CD14-positive monocyte (primary cell): ENCODE results near the gene ARL15. TPM values are rescaled to one million over a fixed set of nuclear protein-coding genes. Genes with fewer than 3 reads are reported as not detected.

Source experiments
- DNase-seq, 3 donors: peaks; one replicate each; pipeline ENCODE4 v3.0.0-alpha.2; 2011 to 2022
- H2AFZ ChIP-seq: 2 replicates; pipeline ENCODE4 v1.6.0; 2012; ENCODE audit warnings: mild to moderate bottlenecking, low read depth, low read length, inconsistent platforms; ENCODE audit not compliant: insufficient read depth, poor library complexity, severe bottlenecking
- H3K27ac ChIP-seq, 2 donors: 1 replicate in 1 of 2; 2 replicates in 1 of 2; pipeline ENCODE4 v1.5.1; 2012 to 2013; ENCODE audit warnings: low read length in 2 of 2, control low read depth in 1 of 2, inconsistent platforms in 1 of 2, low read depth in 1 of 2, mild to moderate bottlenecking in 1 of 2
- H3K27me3 ChIP-seq, 2 donors: one replicate each; pipeline versions ENCODE4 v1.6.0 to v1.6.1; 2011 to 2013; ENCODE audit warnings: low read length in 2 of 2; ENCODE audit not compliant: control insufficient read depth in 2 of 2, insufficient read depth in 2 of 2
- H3K36me3 ChIP-seq, 2 donors: replicated peaks in 1 of 2; 1 replicate in 1 of 2; 2 replicates in 1 of 2; pipeline versions ENCODE4 v1.5.1 to v1.6.1; 2012 to 2013; ENCODE audit warnings: low read length in 2 of 2, control low read depth in 1 of 2, inconsistent platforms in 1 of 2, mild to moderate bottlenecking in 1 of 2; ENCODE audit not compliant: insufficient read depth in 2 of 2, control insufficient read depth in 1 of 2
- H3K4me1 ChIP-seq, 2 donors: 1 replicate in 1 of 2; 2 replicates in 1 of 2; pipeline versions ENCODE4 v1.5.1 to v1.6.1; 2012 to 2013; ENCODE audit warnings: low read length in 2 of 2, control low read depth in 1 of 2, inconsistent platforms in 1 of 2, mild to moderate bottlenecking in 1 of 2, moderate library complexity in 1 of 2; ENCODE audit not compliant: insufficient read depth in 2 of 2, control insufficient read depth in 1 of 2
- H3K4me2 ChIP-seq: replicated peaks from 2 replicates; pipeline ENCODE3; 2012; ENCODE audit warnings: low read length, moderate library complexity, mild to moderate bottlenecking; ENCODE audit not compliant: poor library complexity, severe bottlenecking; ENCODE audit errors: extremely low read depth
- H3K4me3 ChIP-seq, 3 experiments: fragments of 200-600 bp in 1 of 3; sonication (generic) in 1 of 3; replicated peaks in 1 of 3; 1 replicate in 2 of 3; 2 replicates in 1 of 3; pipeline ENCODE4 v1.5.1; 2011 to 2013; ENCODE audit warnings: low read length in 3 of 3, mild to moderate bottlenecking in 3 of 3, control low read depth in 2 of 3, low read depth in 2 of 3, inconsistent platforms in 1 of 3, moderate library complexity in 1 of 3
- H3K79me2 ChIP-seq: 2 replicates; pipeline ENCODE4 v1.6.0; 2012; ENCODE audit warnings: mild to moderate bottlenecking, control low read depth, inconsistent platforms, low read length, moderate library complexity; ENCODE audit not compliant: insufficient read depth
- H3K9ac ChIP-seq: 2 replicates; pipeline ENCODE4 v1.6.0; 2017; ENCODE audit warnings: low read length, mild to moderate bottlenecking; ENCODE audit not compliant: insufficient read depth, poor library complexity, severe bottlenecking
- H3K9me3 ChIP-seq, 2 donors: replicated peaks in 1 of 2; 1 replicate in 1 of 2; 2 replicates in 1 of 2; pipeline versions ENCODE4 v1.5.1 to v1.6.1; 2012 to 2013; ENCODE audit warnings: low read length in 2 of 2, control low read depth in 1 of 2; ENCODE audit not compliant: control insufficient read depth in 1 of 2, insufficient read depth in 1 of 2
- H4K20me1 ChIP-seq: 2 replicates; pipeline ENCODE4 v1.6.0; 2012; ENCODE audit warnings: mild to moderate bottlenecking, low read length, control low read depth, moderate library complexity; ENCODE audit not compliant: insufficient read depth
- H3K27ac Mint-ChIP-seq, 7 donors: one replicate each; pipeline ENCODE4 v1.8.0; 2020; ENCODE audit warnings: mild to moderate bottlenecking in 7 of 7, mixed read lengths in 7 of 7, moderate library complexity in 6 of 7, inconsistent platforms in 2 of 7
- H3K27me3 Mint-ChIP-seq, 3 donors: one replicate each; pipeline ENCODE4 v1.8.0; 2021 to 2022; ENCODE audit warnings: low read depth in 3 of 3, mild to moderate bottlenecking in 3 of 3, mixed read lengths in 3 of 3, moderate library complexity in 3 of 3, inconsistent platforms in 1 of 3
- H3K36me3 Mint-ChIP-seq, 2 donors: one replicate each; pipeline ENCODE4 v1.8.0; 2020; ENCODE audit warnings: mixed read lengths in 2 of 2, inconsistent platforms in 1 of 2, mild to moderate bottlenecking in 1 of 2
- H3K4me1 Mint-ChIP-seq: one replicate; pipeline ENCODE4 v1.8.0; 2020; ENCODE audit warnings: mild to moderate bottlenecking, mixed read lengths
- H3K4me3 Mint-ChIP-seq, 2 donors: one replicate each; pipeline ENCODE4 v1.8.0; 2020; ENCODE audit warnings: mild to moderate bottlenecking in 2 of 2, mixed read lengths in 2 of 2, moderate library complexity in 1 of 2
- H3K9me3 Mint-ChIP-seq, 7 donors: one replicate each; pipeline ENCODE4 v1.8.0; 2020 to 2022; ENCODE audit warnings: mixed read lengths in 7 of 7, mild to moderate bottlenecking in 6 of 7, moderate library complexity in 6 of 7, inconsistent platforms in 2 of 7
- CTCF ChIP-seq: fragments of 200-600 bp; IDR thresholded peaks from one replicate; pipeline ENCODE4 v1.8.0; 2022; ENCODE audit warnings: antibody characterized with exemption, mild to moderate bottlenecking
- WGBS: methylation state at CpG from one replicate; pipeline ENCODE4 v1.1.5; 2013; ENCODE audit warnings: missing lambda C conversion rate; ENCODE audit not compliant: insufficient coverage; 5-methylcytosine and 5-hydroxymethylcytosine counted together
- intact Hi-C, 2 donors: fragments of 100-400 bp; cut with micrococcal nuclease; formaldehyde crosslinking; loops; one replicate each; pipeline versions ENCODE4 v1.15.0 to v1.15.1; 2023
- polyA plus RNA-seq, 3 donors: library from polyadenylated mRNA; depleted of rRNA in 1 of 3; unstranded in 2 of 3; stranded (reverse) in 1 of 3; fragments of 300-500 nt in 2 of 3; fragments of >200 nt in 1 of 3; fragmentation: Illumina TruSeq in 2 of 3; gene quantifications; 1 replicate in 2 of 3; 2 replicates in 1 of 3; pipeline ENCODE4 v1.2.3, GENCODE V29; 2012 to 2021

ARL15 gene
- polyA plus RNA-seq, 3 donors, result 10.5 to 27.6 (median 18.0) TPM

GRCh38 chr5:54094706-54095105 is 215.7 kb downstream of the ARL15 start:
- Histone ChIP-seq H4K20me1 (no peaks in the 10 kb centered on the region), H3K27ac (no peak overlapping the region), H3K79me2 (no peaks in the 10 kb centered on the region), H3K4me3 (no peak overlapping the region), H2AFZ (no peak overlapping the region), H3K9me3 (no peaks in the 10 kb centered on the region), H3K4me2 (no peak overlapping the region), H3K9ac (no peak overlapping the region), H3K36me3 (no peaks in the 10 kb centered on the region), H3K4me1 (peaks cover 6 to 9% of the 10 kb centered on the region in 2 donors), H3K27me3 (no peaks in the 10 kb centered on the region)
- Mint-ChIP-seq H3K36me3 (peaks cover 2% of the 10 kb centered on the region in 2 donors), H3K27ac (no peak overlapping the region), H3K4me1 (peaks cover 14% of the 10 kb centered on the region), H3K27me3 (no peaks in the 10 kb centered on the region), H3K9me3 (no peaks in the 10 kb centered on the region), H3K4me3 (no peak overlapping the region)
- no CpG with 5 or more reads among the region's 2 CpGs for WGBS
- no peak for DNase-seq
- intact Hi-C loops, result no loop called here
- no peak for TF ChIP-seq CTCF

GRCh38 chr5:54093861-54094260 is 216.5 kb downstream of the ARL15 start:
- Histone ChIP-seq H3K4me3 (no peak overlapping the region), H3K4me2 (no peak overlapping the region), H3K27ac (no peak overlapping the region), H3K27me3 (no peaks in the 10 kb centered on the region), H3K9ac (no peak overlapping the region), H4K20me1 (no peaks in the 10 kb centered on the region), H3K79me2 (no peaks in the 10 kb centered on the region), H3K9me3 (no peaks in the 10 kb centered on the region), H2AFZ (no peak overlapping the region), H3K4me1 (peaks cover 6 to 9% of the 10 kb centered on the region in 2 donors), H3K36me3 (no peaks in the 10 kb centered on the region)
- intact Hi-C loops, result no loop called here
- Mint-ChIP-seq H3K27me3 (no peaks in the 10 kb centered on the region), H3K9me3 (peaks cover 0 to 1% (median 0%) of the 10 kb centered on the region in 7 donors), H3K4me1 (peaks cover 14% of the 10 kb centered on the region), H3K4me3 (no peak overlapping the region), H3K27ac (no peak overlapping the region), H3K36me3 (peaks cover 2% of the 10 kb centered on the region in 2 donors)
- no peak for DNase-seq
- no peak for TF ChIP-seq CTCF
- no CpG with 5 or more reads among the region's 2 CpGs for WGBS
